ENCODE measurements around the gene NRXN2.

NRXN2 gene

GRCh38 chr11:64721359-64721699, 1.7 kb downstream of the NRXN2 start:
- no peak for DNase-seq (ENCODE audit: low read depth in 3 of 3)

- no peak for DNase-seq (ENCODE audit: low read depth in 3 of 3)
Observed at GRCh38 chr11:64720640-64721358, 2.2 kb downstream of the NRXN2 start.

GRCh38 chr11:64720167-64720566, 2.8 kb downstream of the NRXN2 start:
- DNase-seq (ENCODE audit: low read depth in 3 of 3), result no peak

GRCh38 chr11:64719406-64719805, 3.6 kb downstream of the NRXN2 start:
- DNase-seq (ENCODE audit: low read depth in 3 of 3), result no peak

GRCh38 chr11:64718780-64719124, 4.2 kb downstream of the NRXN2 start:
- DNase-seq (ENCODE audit: low read depth in 3 of 3), result no peak

GRCh38 chr11:64718084-64718779, 4.8 kb downstream of the NRXN2 start:
- DNase-seq (ENCODE audit: low read depth in 3 of 3), result no peak

- no peak for DNase-seq (ENCODE audit: low read depth in 3 of 3)
Observed at GRCh38 chr11:64717268-64717578, 5.8 kb downstream of the NRXN2 start.

- no peak for DNase-seq (ENCODE audit: low read depth in 3 of 3)
Observed at GRCh38 chr11:64716473-64717267, 6.3 kb downstream of the NRXN2 start.

- no peak for DNase-seq (ENCODE audit: low read depth in 3 of 3)
Observed at GRCh38 chr11:64715756-64716472, 7.1 kb downstream of the NRXN2 start.

GRCh38 chr11:64715110-64715509, 7.9 kb downstream of the NRXN2 start:
- no peak for DNase-seq (ENCODE audit: low read depth in 3 of 3)

GRCh38 chr11:64714666-64715065, 8.3 kb downstream of the NRXN2 start:
- no peak for DNase-seq (ENCODE audit: low read depth in 3 of 3)

GRCh38 chr11:64713781-64714363, 9.1 kb downstream of the NRXN2 start:
- no peak for DNase-seq (ENCODE audit: low read depth in 3 of 3)

- DNase-seq (ENCODE audit: low read depth in 3 of 3), result peak in 1 of 3 experiments; percentile 8
Observed at GRCh38 chr11:64713016-64713707, 9.8 kb downstream of the NRXN2 start.

GRCh38 chr11:64712430-64713015, 10.5 kb downstream of the NRXN2 start:
- peak in 1 of 3 experiments; percentile 11 for DNase-seq (ENCODE audit: low read depth in 3 of 3)

- no peak for DNase-seq (ENCODE audit: low read depth in 3 of 3)
Observed at GRCh38 chr11:64711956-64712362, 11.0 kb downstream of the NRXN2 start.

GRCh38 chr11:64711138-64711955, 11.7 kb downstream of the NRXN2 start:
- DNase-seq (ENCODE audit: low read depth in 3 of 3), result no peak

- DNase-seq (ENCODE audit: low read depth in 3 of 3), result no peak
Observed at GRCh38 chr11:64710418-64711137, 12.4 kb downstream of the NRXN2 start.

GRCh38 chr11:64705501-64705900, 17.5 kb downstream of the NRXN2 start:
- no peak for DNase-seq (ENCODE audit: low read depth in 3 of 3)

- DNase-seq (ENCODE audit: low read depth in 3 of 3), result no peak
Observed at GRCh38 chr11:64703048-64703447, 19.9 kb downstream of the NRXN2 start.
